ENCODE measurements around the gene RAB6A.

DNA sequence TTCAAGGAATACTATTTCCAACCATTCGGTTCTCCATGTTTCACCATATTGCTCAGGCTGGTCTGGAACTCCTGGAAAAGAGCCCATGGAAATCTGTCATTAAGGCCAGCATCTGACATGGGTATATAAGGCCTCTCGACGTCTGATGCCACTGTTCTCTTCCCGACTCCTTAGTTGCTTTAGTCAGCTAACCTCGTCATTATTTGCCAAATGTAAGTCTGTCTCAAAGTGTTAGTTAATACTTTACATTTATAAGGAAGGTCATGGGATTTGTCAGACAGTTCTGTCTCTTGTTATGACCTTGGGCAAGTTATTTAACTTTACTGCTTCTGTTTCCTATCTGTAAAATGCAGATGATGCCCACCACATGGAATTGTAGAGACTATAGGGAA is 28.4 kb upstream of the RAB6A start:
- TF ChIP-seq, protein P1, sequence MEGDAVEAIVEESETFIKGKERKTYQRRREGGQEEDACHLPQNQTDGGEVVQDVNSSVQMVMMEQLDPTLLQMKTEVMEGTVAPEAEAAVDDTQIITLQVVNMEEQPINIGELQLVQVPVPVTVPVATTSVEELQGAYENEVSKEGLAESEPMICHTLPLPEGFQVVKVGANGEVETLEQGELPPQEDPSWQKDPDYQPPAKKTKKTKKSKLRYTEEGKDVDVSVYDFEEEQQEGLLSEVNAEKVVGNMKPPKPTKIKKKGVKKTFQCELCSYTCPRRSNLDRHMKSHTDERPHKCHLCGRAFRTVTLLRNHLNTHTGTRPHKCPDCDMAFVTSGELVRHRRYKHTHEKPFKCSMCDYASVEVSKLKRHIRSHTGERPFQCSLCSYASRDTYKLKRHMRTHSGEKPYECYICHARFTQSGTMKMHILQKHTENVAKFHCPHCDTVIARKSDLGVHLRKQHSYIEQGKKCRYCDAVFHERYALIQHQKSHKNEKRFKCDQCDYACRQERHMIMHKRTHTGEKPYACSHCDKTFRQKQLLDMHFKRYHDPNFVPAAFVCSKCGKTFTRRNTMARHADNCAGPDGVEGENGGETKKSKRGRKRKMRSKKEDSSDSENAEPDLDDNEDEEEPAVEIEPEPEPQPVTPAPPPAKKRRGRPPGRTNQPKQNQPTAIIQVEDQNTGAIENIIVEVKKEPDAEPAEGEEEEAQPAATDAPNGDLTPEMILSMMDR (IDR thresholded peaks at IDR 0.05) = no peak
- TF ChIP-seq POLR2A (IDR thresholded peaks at IDR 0.05) (no peak), EP300 (IDR thresholded peaks at IDR 0.05) (no peak)
